CD4-positive, alpha-beta T cell treated with Interleukin-15 for 4 hours (primary cell): ENCODE data around the gene APRT.

ENCODE experiments used
- DNase-seq: peaks from one replicate; pipeline ENCODE4 v3.0.0-alpha.2; 2020; ENCODE audit warnings: low spot score

Gene APRT

GRCh38 chr16:88807626-88808453 lies 3.9 kb downstream of the APRT start:
- DNase-seq = no peak

- no peak for DNase-seq
Observed at GRCh38 chr16:88807142-88807625, 4.5 kb downstream of the APRT start.

GRCh38 chr16:88806491-88807111 lies 5.1 kb downstream of the APRT start:
- DNase-seq = no peak

GRCh38 chr16:88805887-88806393 lies 5.8 kb downstream of the APRT start:
- no peak for DNase-seq

- DNase-seq = no peak
Observed at GRCh38 chr16:88805340-88805715, 6.4 kb downstream of the APRT start.

- no peak for DNase-seq
Observed at GRCh38 chr16:88804552-88805339, 7.0 kb downstream of the APRT start.

- no peak for DNase-seq
Observed at GRCh38 chr16:88804173-88804551, 7.6 kb downstream of the APRT start.

GRCh38 chr16:88803264-88803987 lies 8.3 kb downstream of the APRT start, which contains the start of gene CDT1:
Gene CDT1 (plus strand): TSS chr16:88803789. CDS start chr16:88803832, 43 bp downstream.
- DNase-seq = peak; percentile 82

- no peak for DNase-seq
Observed at GRCh38 chr16:88800277-88800592, 11.5 kb downstream of the APRT start.

GRCh38 chr16:88799569-88800276 lies 12.0 kb downstream of the APRT start:
- DNase-seq = no peak

GRCh38 chr16:88798772-88799455 lies 12.8 kb downstream of the APRT start:
- DNase-seq = no peak

- no peak for DNase-seq
Observed at GRCh38 chr16:88798073-88798472, 13.7 kb downstream of the APRT start.

- no peak for DNase-seq
Observed at GRCh38 chr16:88796278-88796677, 15.4 kb downstream of the APRT start.

- no peak for DNase-seq
Observed at GRCh38 chr16:88793251-88793954, 18.3 kb downstream of the APRT start.

- DNase-seq = no peak
Observed at GRCh38 chr16:88792668-88793250, 19.0 kb downstream of the APRT start.

GRCh38 chr16:88792078-88792550 lies 19.6 kb downstream of the APRT start:
- DNase-seq = no peak

- DNase-seq = peak; percentile 47
Observed at GRCh38 chr16:88790312-88791211, 21.2 kb downstream of the APRT start.

GRCh38 chr16:88789594-88789993 lies 22.1 kb downstream of the APRT start:
- DNase-seq = no peak
